A673 (cell line): ENCODE measurements around the gene IFT172. TPM values are rescaled to one million over a fixed set of nuclear protein-coding genes. Genes with fewer than 3 reads are reported as not detected.
"Not testable (repeated sequence)": the region's sequence is repeated elsewhere in the genome, so short reads cannot be mapped to it uniquely, and the experiment has no call there.

Experiments
- BruUV-seq: library from RNA; stranded (reverse); fragments of 400-500 nt; replicated peaks from 2 replicates; lab custom pipeline; 2021; lab: Mats Ljungman, UMichigan
- CTCF ChIA-PET: fragments of 300-600 bp; sonication (Branson Sonifier 250); formaldehyde crosslinking; loops from one replicate; lab custom pipeline; 2022; ENCODE audit warnings: antibody characterized with exemption; lab: Charles Lee
- POLR2A ChIA-PET: fragments of 300-600 bp; sonication (Branson Sonifier 250); formaldehyde crosslinking; loops from one replicate; lab custom pipeline; 2022; ENCODE audit warnings: antibody characterized with exemption; ENCODE audit not compliant: low non-redundant PET; lab: Charles Lee
- DNase-seq: peaks from one replicate; pipeline ENCODE4 v3.0.0-alpha.2; 2015; ENCODE audit warnings: low spot score
- H3K27ac ChIP-seq: fragments of 200-600 bp; sonication (generic); 2 replicates; pipeline ENCODE4 v1.5.1; 2016; ENCODE audit warnings: mixed run types, low read depth, mild to moderate bottlenecking, mixed read lengths, antibody characterized with exemption, low read length; ENCODE audit not compliant: poor library complexity, severe bottlenecking
- H3K27me3 ChIP-seq: fragments of 200-600 bp; sonication (generic); replicated peaks from 2 replicates; pipeline ENCODE4 v1.6.1; 2017; ENCODE audit warnings: mixed run types, low read depth, mild to moderate bottlenecking, mixed read lengths, antibody characterized with exemption, low read length; ENCODE audit not compliant: insufficient read depth, poor library complexity
- H3K36me3 ChIP-seq: fragments of 200-600 bp; sonication (generic); 2 replicates; pipeline ENCODE4 v1.6.1; 2016; ENCODE audit warnings: mixed run types, mild to moderate bottlenecking, mixed read lengths, antibody characterized with exemption, low read length; ENCODE audit not compliant: insufficient read depth, poor library complexity, severe bottlenecking
- H3K4me1 ChIP-seq: fragments of 200-600 bp; sonication (generic); 2 replicates; pipeline ENCODE4 v1.6.1; 2017; ENCODE audit warnings: mixed run types, mild to moderate bottlenecking, mixed read lengths, antibody characterized with exemption, low read length; ENCODE audit not compliant: insufficient read depth, poor library complexity, severe bottlenecking
- H3K4me3 ChIP-seq: fragments of 200-600 bp; sonication (generic); 2 replicates; pipeline ENCODE4 v1.5.1; 2016; ENCODE audit warnings: low read depth, mixed run types, mild to moderate bottlenecking, mixed read lengths, low read length; ENCODE audit not compliant: poor library complexity, severe bottlenecking
- H3K9me3 ChIP-seq: fragments of 200-600 bp; sonication (generic); 2 replicates; pipeline ENCODE4 v1.6.1; 2016; ENCODE audit warnings: mixed run types, low read depth, mild to moderate bottlenecking, mixed read lengths, antibody characterized with exemption, low read length; ENCODE audit not compliant: poor library complexity, severe bottlenecking
- EZH2 ChIP-seq: fragments of 200-600 bp; sonication (generic); IDR thresholded peaks from 2 replicates; pipeline ENCODE4 v1.6.1; 2017; ENCODE audit warnings: borderline replicate concordance, low read depth, mild to moderate bottlenecking, mixed read lengths, antibody characterized with exemption, low read length; ENCODE audit not compliant: poor library complexity, severe bottlenecking
- intact Hi-C: fragments of 100-400 bp; cut with micrococcal nuclease; formaldehyde crosslinking; loops from one replicate; pipeline ENCODE4 v1.10.0; 2022; ENCODE audit not compliant: unreplicated experiment
- total RNA-seq: library from RNA; stranded (reverse); gene quantifications from 2 replicates; pipeline ENCODE4 v1.2.3, GENCODE V29; 2021
- TF ChIP-seq, protein P1 (sequence below): fragments of 300-800, 200-600 bp; sonication (generic); conservative IDR thresholded peaks from 2 replicates; pipeline ENCODE4 v1.5.1; 2017; ENCODE audit warnings: low read depth, mild to moderate bottlenecking, antibody characterized with exemption, low read length, moderate library complexity, mixed read lengths

IFT172 gene
- total RNA-seq, 1 experiment from 2014 or later, result 42.2 TPM

DNA sequence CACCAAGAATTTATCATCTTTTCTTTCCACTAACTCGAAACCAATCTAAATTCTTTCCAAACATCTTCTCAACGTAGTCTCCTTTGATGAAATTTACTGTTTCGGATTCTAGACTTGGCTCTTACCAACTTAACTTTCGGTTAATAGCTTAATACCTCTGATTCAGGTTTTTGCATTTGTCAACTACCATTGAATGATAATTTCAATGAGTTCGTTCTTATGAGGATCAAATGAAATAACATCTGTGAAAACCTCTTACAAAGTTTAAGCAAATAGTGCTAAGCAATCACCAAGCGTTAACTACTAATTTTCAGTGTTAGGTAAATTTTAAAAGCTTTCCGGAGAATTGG is 61.7 kb downstream of the IFT172 start:
- POLR2A ChIA-PET, result interaction anchor here (0.6 kb wide), 1 partner anchor 18 kb away, joined by 4 read pairs; the partner anchor contains the start of gene PPM1G

GRCh38 chr2:27425039-27425438 is 64.5 kb downstream of the IFT172 start:
- H3K9me3 ChIP-seq, H3K4me1 ChIP-seq, CTCF ChIA-PET, H3K27ac ChIP-seq, DNase-seq, H3K36me3 ChIP-seq, H3K4me3 ChIP-seq, intact Hi-C loops, BruUV-seq, H3K27me3 ChIP-seq: not testable (repeated sequence)
- POLR2A ChIA-PET, result interaction anchor here (0.7 kb wide), 1 partner anchor 15 kb away, joined by 6 read pairs; the partner anchor contains the start of gene PPM1G

More for the DNA sequence above, 61.7 kb downstream of the IFT172 start:
- peaks cover under 1% of the 10 kb centered on the region for H3K36me3 ChIP-seq
- DNase-seq, result no peak
- H3K27ac ChIP-seq, result peak overlapping the region; percentile 85
- no peaks in the 10 kb centered on the region for H3K27me3 ChIP-seq
- TSS peak; percentile 94 for BruUV-seq
- CTCF ChIA-PET, result interaction anchor here (0.6 to 1.9 kb wide), 2 partner anchors 19 to 23 kb away, joined by 4 to 5 read pairs; partner anchors contain the start of gene PPM1G
- TF ChIP-seq EZH2, result no peak
- TF ChIP-seq, protein P1, sequence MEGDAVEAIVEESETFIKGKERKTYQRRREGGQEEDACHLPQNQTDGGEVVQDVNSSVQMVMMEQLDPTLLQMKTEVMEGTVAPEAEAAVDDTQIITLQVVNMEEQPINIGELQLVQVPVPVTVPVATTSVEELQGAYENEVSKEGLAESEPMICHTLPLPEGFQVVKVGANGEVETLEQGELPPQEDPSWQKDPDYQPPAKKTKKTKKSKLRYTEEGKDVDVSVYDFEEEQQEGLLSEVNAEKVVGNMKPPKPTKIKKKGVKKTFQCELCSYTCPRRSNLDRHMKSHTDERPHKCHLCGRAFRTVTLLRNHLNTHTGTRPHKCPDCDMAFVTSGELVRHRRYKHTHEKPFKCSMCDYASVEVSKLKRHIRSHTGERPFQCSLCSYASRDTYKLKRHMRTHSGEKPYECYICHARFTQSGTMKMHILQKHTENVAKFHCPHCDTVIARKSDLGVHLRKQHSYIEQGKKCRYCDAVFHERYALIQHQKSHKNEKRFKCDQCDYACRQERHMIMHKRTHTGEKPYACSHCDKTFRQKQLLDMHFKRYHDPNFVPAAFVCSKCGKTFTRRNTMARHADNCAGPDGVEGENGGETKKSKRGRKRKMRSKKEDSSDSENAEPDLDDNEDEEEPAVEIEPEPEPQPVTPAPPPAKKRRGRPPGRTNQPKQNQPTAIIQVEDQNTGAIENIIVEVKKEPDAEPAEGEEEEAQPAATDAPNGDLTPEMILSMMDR, result no peak
- intact Hi-C loops, result loop anchor here (2.0 kb wide), 1 partner anchor 61 kb away; the partner anchor contains the start of gene IFT172
- peaks cover 8% of the 10 kb centered on the region for H3K4me1 ChIP-seq
- peak overlapping the region; percentile 64 for H3K4me3 ChIP-seq
- no peaks in the 10 kb centered on the region for H3K9me3 ChIP-seq

GRCh38 chr2:27422958-27423357 is 66.6 kb downstream of the IFT172 start:
- intact Hi-C loops, result no loop called here
- DNase-seq, result no peak
- TF ChIP-seq EZH2, result no peak
- H3K36me3 ChIP-seq, result no peaks in the 10 kb centered on the region
- no peaks in the 10 kb centered on the region for H3K9me3 ChIP-seq
- ChIA-PET CTCF (no interaction called here), POLR2A (no interaction called here)
- H3K4me3 ChIP-seq, result no peak overlapping the region
- no peak overlapping the region for H3K27ac ChIP-seq
- H3K27me3 ChIP-seq, result no peaks in the 10 kb centered on the region
- no TSS peak for BruUV-seq
- no peaks in the 10 kb centered on the region for H3K4me1 ChIP-seq

DNA sequence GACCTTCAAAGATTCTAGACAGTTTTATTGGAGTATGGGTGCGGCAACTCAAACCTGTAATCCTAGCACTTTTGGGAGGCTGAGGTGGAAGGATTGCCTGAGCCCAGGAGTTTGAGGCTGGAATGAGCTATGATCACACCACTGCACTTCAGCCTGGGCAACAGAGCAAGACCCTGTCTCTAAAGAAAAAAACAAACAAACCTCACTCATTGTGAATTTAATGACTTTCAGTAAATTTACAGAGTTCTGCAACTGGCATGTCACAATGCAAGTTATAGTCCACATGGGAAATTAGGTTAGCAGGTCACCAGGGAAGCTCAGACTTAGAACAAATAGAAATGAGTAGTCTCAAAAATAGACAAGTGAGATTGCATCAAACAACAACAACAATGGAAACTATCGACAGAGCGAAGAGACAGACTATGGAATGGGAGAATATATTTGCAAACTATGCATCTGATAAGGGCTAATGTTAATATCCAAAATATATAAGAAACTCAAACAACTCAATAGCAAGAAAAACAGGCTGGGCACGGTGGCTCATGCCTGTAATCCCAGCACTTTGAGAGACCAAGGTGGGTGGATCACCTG is 67.8 kb downstream of the IFT172 start:
- no TSS peak for BruUV-seq
- TF ChIP-seq, protein P1, result no peak
- TF ChIP-seq EZH2, result no peak
- Histone ChIP-seq H3K27me3 (no peaks in the 10 kb centered on the region), H3K9me3 (no peaks in the 10 kb centered on the region), H3K36me3 (no peaks in the 10 kb centered on the region), H3K4me3 (no peak overlapping the region), H3K4me1 (no peaks in the 10 kb centered on the region), H3K27ac (no peak overlapping the region)
- intact Hi-C loops, result no loop called here
- ChIA-PET CTCF (no interaction called here), POLR2A (no interaction called here)
- no peak for DNase-seq
